Left colon (tissue), 2 donors: ENCODE measurements around the gene RFX7. TPM values are rescaled to one million over a fixed set of nuclear protein-coding genes. Genes with fewer than 3 reads are reported as not detected.
A peak's percentile ranks its signal among the peaks of the same experiment; 100 is the strongest.
"Not testable (repeated sequence)": the region's sequence is repeated elsewhere in the genome, so short reads cannot be mapped to it uniquely, and the experiment has no call there.

Source experiments
- ATAC-seq: fragments of 200-7000 bp; cut with Tn5 transposase; one replicate; pipeline ENCODE4 v1.9.1; 2020; ENCODE audit warnings: mild to moderate bottlenecking, moderate library complexity
- DNase-seq, 2 donors: peaks; one replicate each; pipeline ENCODE4 v3.0.0-alpha.2; 2020
- intact Hi-C, 2 donors: fragments of 100-400 bp; cut with DNase I in 1 of 2; cut with micrococcal nuclease in 1 of 2; formaldehyde crosslinking; loops; one replicate each; pipeline versions ENCODE4 v1.11.2 to v1.14.0; 2022; cut with DNase I, micrococcal nuclease
- long read RNA-seq: library from polyadenylated mRNA; unstranded; transcript quantifications from one replicate; pipeline ENCODE4 v2.0.0, GENCODE V29; 2021
- total RNA-seq, 2 donors: library from RNA; stranded (reverse); fragmentation: NEBNext Ultra II Directional; extraction: Animal tissue kit (Norgen Biotek cat#: 25700); gene quantifications; one replicate each; pipeline ENCODE4 v1.2.1, GENCODE V29; 2021
- donor health status: DM: no; HTN: no; CAD: no.
- donor health status: DM: yes; HTN: yes; CAD: no.

RFX7 gene
- total RNA-seq: 10 to 100 TPM; 11.8 to 14.4 TPM
- long read RNA-seq, partial matches to known transcripts: 0 of 4 reads
- long read RNA-seq, other reads (novel, unspliced or antisense): 4 of 4 reads

DNA sequence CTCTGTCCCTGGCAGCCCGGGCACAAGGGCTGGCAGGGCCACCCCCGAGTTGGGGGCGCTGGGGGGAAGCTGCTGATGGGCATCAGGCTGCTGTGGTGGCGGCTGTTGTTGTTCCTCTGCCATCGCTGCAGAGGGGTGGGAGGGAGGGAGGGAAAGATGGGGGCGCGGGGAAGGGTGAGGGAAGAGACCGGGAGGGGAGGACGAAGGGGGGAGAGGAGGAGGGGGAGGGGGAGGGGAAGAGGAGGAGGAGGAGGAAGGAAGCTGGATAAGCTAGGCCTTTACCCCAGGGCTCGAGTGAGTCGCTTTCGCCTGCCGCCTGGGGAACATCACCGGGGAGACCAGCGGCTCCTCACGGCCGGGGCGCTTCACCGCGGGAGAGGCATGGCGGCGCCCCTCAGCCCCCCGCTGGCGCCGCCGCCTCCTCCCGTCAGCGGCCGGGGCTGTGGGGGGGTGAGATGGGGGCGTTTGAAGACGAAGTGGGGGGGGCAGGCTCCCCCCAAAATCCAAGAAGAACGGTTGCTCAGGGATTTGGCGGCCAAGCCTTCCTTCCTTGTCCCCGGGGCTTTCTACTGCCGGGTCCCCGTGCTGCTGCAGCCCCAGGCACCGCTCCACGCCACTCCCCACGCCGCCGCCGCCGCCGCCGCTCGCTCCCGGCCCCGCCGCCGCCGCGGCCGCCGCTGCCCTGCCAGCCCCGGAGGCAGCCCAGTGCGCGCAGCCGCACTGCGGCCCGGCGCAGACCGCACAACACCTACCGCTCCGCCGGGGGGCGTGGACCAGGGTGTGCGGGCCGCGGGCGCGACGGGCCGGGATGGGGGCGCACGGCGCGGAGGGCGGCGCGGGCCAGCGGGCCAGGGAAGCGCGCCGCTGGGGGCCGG is at the start of gene RFX7:
Gene RFX7, minus strand, starts transcription at position 717 of the 875 bp plus-strand sequence. Its CDS starts 594 bp downstream, at position 123.
- peak; percentile 67 to 83 for DNase-seq
- intact Hi-C loops: loop anchor here in 1 of 2 donors (10.0 kb wide), 1 partner anchor 181 kb away; no protein-coding TSS in a partner anchor
- ATAC-seq: peak; percentile 74

DNA sequence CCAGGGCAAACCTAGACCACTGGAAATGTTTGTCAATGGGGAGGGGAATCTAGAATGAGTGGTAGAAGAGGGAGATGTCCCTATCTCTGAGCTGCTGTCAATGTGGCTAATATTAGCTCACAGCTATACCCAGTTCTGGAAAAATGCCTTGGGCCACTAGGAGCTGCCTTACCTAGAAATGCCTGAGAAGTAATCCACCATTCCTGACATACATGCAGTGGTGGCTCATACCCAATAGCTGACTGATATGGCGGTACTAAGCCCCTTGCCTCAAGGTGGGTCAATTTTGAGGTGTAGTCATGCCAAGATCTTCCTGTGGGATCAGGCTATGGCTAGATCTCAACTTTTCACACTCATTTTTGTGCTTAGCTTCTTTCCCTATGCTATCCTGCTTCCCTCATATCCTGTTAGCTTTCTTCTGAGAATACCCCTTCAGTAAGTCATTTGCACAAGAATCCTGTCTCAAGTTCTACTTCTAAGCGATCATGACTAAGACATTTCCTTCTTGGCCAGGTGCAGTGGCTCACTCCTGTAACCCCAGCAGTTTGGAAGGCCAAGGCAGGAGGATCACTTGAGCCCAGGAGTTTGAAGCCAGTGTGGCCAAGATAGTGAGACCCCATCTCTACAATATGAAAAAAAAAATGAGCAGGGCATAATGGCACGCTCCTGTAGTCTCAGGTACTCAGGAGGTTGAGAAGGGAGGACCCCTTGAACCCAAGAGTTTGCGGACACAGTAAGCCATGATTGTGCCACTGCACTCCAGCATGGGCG is 49.1 kb upstream of the RFX7 start:
- no peak for DNase-seq
- intact Hi-C loops: no loop called here
- ATAC-seq: no peak

DNA sequence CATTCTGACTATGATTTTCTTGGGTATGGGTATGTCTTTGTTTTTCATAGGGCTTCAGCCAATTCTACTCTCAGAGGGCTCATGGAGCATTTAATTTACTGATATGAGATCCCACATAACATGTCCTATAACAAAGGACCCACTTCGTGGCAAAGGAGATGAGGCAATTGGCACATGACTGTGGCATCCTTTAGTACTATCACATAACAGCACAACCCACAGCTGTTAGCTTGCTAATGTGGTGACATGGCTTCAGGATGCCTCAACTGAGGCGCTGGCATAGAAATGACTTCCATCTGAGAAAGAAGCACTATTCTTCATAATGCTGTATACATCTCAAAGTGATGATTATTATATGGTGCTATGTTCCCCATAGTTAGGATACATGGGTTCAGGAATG is 48.1 kb upstream of the RFX7 start:
- intact Hi-C loops: no loop called here
- DNase-seq (no peak), ATAC-seq (no peak)

DNA sequence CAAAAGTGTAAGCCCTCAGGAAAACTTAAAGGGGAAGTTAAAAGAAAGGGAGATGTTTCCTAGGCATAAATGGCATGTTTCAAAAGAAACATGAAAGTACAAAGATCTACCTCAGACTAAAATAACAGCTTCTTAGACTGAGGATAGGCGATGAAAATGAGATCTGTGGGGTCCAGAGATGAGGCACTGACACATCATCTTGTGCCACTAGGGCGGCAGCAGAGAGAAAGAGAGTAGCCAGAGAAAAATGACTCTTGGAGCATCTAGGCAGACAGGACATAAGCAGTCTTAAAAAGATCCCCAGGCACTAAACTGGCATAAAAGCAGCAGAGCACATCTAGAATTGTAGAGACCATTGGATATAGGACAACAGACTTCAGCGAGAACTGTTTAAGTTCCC is 42.5 kb upstream of the RFX7 start:
- intact Hi-C loops: no loop called here
- no peak for DNase-seq
- ATAC-seq: no peak

DNA sequence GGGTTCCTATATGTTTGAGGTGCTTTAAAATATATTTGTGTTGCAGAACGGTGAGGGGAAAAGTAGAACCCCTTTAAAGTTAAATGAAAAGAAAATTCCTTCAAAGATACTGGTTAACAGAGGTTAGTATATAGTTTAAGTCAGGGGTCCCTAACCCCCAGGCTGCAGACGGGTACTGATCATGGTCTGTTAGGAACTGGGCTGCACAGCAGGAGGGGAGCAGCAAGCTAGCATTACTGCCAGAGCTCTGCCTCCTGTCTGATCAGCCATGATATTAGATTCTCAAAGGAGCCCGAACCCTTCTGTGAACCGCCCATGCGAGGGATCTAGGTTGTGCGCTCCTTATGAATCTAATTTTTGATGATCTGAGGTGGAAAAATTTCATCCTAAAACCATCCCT is 37.5 kb upstream of the RFX7 start:
- no peak for DNase-seq
- intact Hi-C loops: no loop called here
- no peak for ATAC-seq

DNA sequence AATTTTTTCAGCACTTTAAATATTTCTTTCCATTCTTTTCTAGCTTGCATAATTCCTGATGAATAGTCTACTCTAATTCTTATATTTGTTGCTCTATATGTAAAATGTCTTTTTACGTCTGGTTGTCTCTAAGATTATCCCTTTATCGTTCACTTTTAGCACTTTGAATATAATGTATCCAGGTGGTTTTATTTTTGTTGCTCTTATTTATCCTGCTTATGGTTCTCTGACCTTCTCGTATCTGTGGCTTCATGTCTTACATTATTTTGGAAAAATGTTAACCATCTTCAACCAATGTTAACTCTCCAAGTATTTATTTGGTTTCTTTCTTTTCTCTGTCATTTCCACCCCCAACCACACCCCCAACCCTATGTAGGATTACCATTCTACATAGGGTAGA is 30.0 kb upstream of the RFX7 start:
- DNase-seq: no peak
- ATAC-seq: no peak
- intact Hi-C loops: no loop called here

DNA sequence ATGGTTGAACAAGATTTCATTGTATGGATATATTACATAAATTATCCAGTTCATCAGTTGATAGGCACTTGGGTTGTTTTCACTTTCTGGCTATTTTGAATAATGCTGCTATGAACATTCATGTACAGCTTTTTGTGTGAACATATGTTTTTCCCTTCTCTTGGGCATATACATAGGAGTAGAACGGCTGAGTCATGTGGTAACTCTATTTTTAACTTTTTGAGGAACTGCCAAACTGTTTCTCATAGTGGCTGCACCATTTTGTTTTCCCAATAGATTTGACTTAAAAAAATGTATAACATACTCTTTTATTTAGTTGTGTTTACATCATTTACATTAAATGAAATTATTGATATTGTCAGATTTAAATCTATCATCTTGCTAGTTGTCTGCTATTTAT is 28.8 kb upstream of the RFX7 start:
- ATAC-seq: no peak
- intact Hi-C loops: no loop called here
- no peak for DNase-seq

DNA sequence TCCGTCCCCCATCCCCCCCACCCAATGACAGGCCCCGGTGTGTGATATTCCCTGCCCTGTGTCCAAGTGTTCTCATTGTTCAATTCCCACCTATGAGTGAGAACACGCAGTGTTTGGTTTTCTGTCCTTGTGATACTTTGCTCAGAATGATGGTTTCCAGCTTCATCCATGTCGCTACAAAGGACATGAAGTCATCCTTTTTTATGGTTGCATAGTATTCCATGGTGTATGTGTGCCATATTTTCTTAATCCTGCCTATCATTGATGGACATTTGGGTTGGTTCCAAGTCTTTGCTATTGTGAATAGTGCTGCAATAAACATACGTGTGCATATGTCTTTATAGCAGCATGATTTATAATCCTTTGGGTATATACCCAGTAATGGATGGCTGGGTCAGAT is 22.8 kb upstream of the RFX7 start:
- intact Hi-C loops, DNase-seq, ATAC-seq: not testable (repeated sequence)

DNA sequence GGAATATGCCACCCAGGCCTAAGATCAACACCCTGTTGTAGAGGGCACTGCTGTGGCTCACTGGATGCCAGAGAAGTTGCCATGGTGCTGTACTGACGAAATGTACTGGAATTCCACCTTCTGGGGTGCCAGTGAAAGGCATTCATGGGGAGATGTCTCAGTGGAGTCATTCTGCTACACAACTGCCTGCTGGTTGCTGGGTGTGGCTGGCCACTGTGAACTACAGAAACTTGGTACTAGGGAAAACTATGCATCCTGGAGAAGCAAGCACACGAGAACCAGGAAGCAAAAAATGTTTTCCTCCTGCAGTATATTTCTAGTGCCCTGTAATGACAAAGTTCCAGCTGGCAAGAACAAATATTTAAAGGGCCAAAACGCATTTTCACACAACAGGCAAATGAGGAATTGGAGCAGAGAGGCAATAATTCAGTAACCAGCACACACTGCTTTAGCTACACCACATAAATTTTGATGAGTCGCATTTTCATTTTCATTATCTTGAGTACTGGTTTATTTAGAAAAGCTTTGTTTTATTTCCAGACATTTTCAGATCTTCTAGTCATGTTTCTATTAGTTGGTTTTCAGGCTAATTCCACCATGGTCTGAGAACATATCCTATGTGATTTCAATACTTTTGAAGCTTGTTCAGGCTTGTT is 18.3 kb upstream of the RFX7 start:
- peak; percentile 48 to 69 for DNase-seq
- ATAC-seq: peak; percentile 100
- intact Hi-C loops: no loop called here

DNA sequence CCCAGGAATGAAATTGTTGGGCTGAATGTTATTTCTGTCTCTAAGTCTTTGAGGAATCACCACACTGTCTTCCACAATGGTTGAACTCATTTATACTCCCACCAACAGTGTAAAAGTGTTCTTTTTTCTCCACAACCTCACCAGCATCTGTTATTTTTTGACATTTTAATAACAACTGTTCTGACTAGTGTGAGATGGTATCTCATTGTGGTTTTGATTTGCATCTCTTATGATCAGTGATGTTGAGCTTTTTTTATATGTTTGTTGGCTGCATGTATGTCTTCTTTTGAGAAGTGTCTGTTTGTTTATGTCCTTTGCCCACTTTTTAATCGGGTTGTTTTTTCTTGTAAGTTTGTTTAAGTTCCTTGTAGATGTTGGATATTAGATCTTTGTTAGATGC is 13.6 kb upstream of the RFX7 start:
- ATAC-seq, DNase-seq, intact Hi-C loops: not testable (repeated sequence)

DNA sequence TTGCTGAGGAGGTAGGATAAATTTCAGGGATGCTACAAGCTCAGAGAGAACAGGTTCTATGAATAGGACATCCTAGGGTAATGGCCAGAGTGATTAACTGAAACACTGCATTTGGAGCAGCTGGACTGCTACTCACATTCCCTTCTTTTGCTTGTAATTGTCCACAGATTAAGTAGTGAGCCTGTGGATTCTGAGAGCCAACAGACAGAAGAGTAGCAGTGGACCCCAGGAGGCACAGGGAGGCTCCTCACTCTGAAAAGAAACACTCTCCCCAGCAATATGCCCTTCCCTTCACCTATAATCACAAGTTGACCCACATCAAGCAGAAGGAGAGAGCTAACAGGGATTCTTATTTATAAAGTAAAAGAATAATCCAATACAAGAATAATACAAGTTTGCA is 10.6 kb upstream of the RFX7 start:
- no peak for DNase-seq
- intact Hi-C loops: no loop called here
- no peak for ATAC-seq

DNA sequence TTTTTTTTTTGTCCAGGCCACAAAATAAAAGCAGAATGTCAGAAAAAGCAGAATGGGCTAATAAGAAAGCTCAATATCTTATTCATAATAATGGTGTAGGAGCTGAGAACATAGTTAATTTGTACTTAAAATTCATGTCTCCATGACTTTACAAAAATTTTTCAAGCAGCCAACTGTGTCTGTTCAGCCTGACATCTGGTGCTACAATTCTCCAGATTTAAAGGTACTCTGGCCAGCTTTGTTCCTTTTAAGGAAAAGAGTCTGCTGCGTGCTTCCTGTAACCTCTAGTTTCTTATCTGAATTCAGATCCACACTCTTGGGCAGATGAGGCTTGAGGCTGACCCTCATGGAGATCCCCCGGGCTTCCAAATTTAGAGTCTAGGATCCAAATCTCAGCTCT is 8.7 kb upstream of the RFX7 start:
- no peak for DNase-seq

DNA sequence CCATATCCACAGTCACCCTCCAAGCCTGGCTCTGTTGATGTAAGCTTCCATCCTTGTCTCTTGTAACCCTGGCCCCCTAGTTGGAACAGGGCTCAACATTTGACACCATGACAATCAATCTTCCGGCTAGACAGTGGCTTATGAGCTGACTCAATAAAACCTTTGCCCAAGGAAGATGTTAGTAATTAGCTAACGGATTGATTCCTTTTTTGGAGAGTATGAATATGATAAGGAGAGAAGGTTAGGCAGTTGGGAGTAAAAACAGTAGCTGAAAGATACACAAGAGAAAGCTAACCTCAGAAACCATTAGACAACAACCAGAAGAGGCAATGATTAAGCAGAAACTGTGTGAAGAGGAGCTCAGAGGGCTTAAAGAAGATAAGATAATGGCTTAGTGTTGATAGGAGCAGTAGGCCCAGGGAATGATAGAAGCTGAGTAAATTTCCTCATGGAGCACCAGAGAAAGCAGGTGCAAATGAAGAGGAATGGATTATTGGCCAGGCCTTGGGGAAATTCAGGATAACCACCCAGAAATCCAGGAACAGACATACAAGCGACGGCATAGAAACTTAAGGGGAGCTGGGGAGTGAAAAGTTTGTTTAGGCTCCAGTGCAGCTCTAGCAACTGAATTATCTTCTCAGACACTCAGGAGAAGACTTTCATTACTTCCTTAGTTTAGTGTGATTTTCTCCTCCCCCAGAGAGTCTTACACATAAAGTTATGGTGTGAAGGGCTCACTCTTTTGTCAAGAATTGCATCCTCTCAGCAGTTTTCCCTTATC is 7.8 kb upstream of the RFX7 start:
- ATAC-seq (no peak), DNase-seq (no peak)
- intact Hi-C loops: no loop called here

More for the DNA sequence above, 8.7 kb upstream of the RFX7 start:
- ATAC-seq: no peak
- intact Hi-C loops: no loop called here

DNA sequence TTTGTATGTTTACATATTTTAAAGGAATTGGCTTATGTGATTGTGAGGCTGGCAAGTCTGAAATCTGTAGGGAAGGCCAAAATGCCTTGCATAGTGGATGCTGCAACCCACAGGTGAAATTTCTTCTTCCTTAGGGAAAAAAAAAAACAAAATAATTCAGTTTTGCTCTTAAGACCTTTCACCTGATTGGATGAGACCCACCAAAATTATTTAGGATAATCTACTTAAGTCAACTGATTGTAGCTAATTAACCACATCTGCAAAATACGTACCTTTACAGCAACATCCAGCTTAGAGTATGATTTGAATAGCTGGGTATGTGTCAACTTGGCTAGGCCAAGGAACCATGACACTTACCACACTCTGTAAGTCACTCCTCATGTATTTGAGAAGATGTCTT is 6.9 kb upstream of the RFX7 start:
- no peak for ATAC-seq
- DNase-seq: no peak
- intact Hi-C loops: no loop called here

DNA sequence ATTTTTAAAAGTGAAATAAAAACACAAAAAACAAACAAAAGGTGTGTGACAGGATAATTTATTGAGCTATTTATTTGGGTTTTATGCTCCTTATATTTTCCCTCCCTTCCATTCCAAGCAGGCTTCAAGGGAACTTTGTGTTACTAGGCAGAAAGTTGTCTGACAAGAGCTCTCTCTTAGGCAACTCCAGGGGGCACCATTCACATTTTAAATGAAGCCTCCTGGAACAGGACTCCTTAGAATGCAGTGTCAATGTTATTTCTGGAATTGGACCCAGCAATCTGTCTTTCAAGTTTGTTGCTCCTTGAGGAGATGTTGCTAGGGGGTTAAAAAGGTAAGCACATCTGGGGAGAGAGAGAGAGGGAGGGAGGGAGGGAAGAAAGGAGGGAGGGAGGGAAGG is 5.4 kb upstream of the RFX7 start:
- ATAC-seq (peak; percentile 39), DNase-seq (no peak)
- intact Hi-C loops: loop anchor here in 1 of 2 donors (10.0 kb wide), 1 partner anchor 176 kb away; no protein-coding TSS in a partner anchor

DNA sequence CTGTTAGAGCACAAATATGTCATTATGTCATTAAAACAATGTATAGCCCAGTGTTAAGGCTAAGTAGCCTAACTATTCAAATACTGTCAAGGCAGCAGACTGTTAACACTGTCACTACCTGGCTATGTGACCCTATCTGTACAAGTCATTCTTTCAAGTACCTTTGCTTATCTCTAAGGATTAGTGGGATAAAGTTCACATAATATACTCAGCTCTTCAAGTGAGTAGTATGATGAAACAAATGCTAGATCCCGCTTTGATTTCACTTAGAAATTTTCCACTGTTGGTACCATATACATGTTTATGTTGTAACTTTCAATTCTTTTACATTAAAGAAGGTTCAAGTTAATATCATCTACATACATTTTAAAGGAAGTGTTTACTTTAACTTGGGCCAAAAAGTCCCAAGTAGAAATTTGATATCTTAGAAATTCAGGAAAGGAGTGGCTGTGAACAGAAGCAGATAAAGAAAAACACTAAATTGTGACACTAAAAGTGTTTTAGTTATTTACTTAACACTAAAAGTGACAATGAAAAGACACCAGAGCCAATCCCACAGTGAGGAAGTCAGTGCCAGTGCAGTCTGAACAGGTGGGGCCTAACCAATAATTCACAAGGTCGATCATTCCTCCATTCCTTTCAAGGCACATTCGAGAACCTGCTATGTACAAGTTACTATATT is 4.8 kb upstream of the RFX7 start:
- no peak for DNase-seq
- peak; percentile 42 for ATAC-seq
- intact Hi-C loops: loop anchor here in 1 of 2 donors (10.0 kb wide), 1 partner anchor 176 kb away; no protein-coding TSS in a partner anchor

DNA sequence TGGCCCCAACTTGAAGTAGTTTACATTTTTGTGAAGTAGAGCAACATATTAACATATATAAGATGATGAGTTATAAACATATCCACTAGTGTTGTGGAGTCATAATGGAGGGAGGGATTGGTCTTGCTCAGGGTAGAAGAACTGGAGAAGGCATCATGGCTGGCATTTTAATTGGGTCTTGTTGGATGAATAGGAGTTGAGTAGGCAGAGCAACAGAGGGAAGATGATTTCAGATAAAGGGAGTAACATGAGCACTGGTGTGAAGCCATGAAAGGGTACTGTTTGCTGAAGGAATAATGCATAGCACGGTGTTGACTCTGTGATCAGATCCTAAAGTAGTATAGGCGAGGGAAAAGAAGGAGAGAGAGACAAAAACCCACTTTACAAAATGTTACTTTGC is 3.6 kb upstream of the RFX7 start:
- DNase-seq (no peak), ATAC-seq (no peak)
- intact Hi-C loops: loop anchor here in 1 of 2 donors (10.0 kb wide), 1 partner anchor 178 kb away; no protein-coding TSS in a partner anchor
